HepG2 (cell line): Measurements from ENCODE around the gene CCR2. TPM values are rescaled to one million over a fixed set of nuclear protein-coding genes. Genes with fewer than 3 reads are reported as not detected.

Source experiments
- ATAC-seq: fragments of 200-7000 bp; cut with Tn5 transposase; 3 replicates; pipeline ENCODE4 v1.9.1; 2020; ENCODE audit warnings: mild to moderate bottlenecking, moderate library complexity
- BruUV-seq: library from RNA; stranded (reverse); fragments of 400-500 nt; replicated peaks from 2 replicates; lab custom pipeline; 2021; lab: Mats Ljungman, UMichigan
- CTCF ChIA-PET: fragments of 300-600 bp; formaldehyde crosslinking; extraction: SDS; loops from one replicate; lab custom pipeline; 2021; ENCODE audit warnings: low total read pairs, inconsistent platforms, low intra/inter-chr PET ratio; lab: Yijun Ruan, JAX
- POLR2A ChIA-PET: fragments of 350-600 bp; sonication (Branson Sonifier 250); formaldehyde crosslinking; loops from one replicate; lab custom pipeline; 2020; ENCODE audit warnings: antibody characterized with exemption, inconsistent platforms; lab: Yijun Ruan, JAX
- DNase-seq: peaks from one replicate; pipeline ENCODE4 v3.0.0-alpha.2; 2015; ENCODE audit warnings: low spot score
- FAIRE-seq: peaks from 3 replicates; lab custom pipeline; 2011; peaks lifted over from hg19 to GRCh38; lab: Jason Lieb, UNC
- H2AFZ ChIP-seq: one replicate; pipeline ENCODE4 v1.6.1; 2011; ENCODE audit warnings: low read length, inconsistent platforms
- H3K27ac ChIP-seq: fragments of 300-600 bp; 3 replicates; pipeline ENCODE4 v1.8.0; 2011; ENCODE audit warnings: mixed run types, mild to moderate bottlenecking, mixed read lengths, low read length, inconsistent platforms; ENCODE audit not compliant: insufficient read depth; ENCODE audit errors: extremely low read length
- H3K27me3 ChIP-seq, 2 experiments: fragments of 200-600 bp in 1 of 2; 2 replicates in 1 of 2; 3 replicates in 1 of 2; pipeline versions ENCODE4 v1.6.0 to v1.8.0; 2011; ENCODE audit warnings: low read length in 2 of 2, mild to moderate bottlenecking in 2 of 2, moderate library complexity in 2 of 2, inconsistent platforms in 1 of 2; ENCODE audit not compliant: insufficient read depth in 2 of 2, control insufficient read depth in 1 of 2
- H3K36me3 ChIP-seq, 2 experiments: fragments of 200-600 bp in 1 of 2; replicated peaks in 1 of 2; 2 replicates in 1 of 2; 3 replicates in 1 of 2; pipeline versions ENCODE4 v1.5.1 to v1.8.0; 2011; ENCODE audit warnings: low read length in 2 of 2, inconsistent platforms in 1 of 2; ENCODE audit not compliant: insufficient read depth in 2 of 2, control insufficient read depth in 1 of 2
- H3K4me1 ChIP-seq: 2 replicates; pipeline ENCODE4 v1.5.1; 2012; ENCODE audit warnings: low read length, inconsistent platforms; ENCODE audit not compliant: insufficient read depth
- H3K4me2 ChIP-seq: 2 replicates; pipeline ENCODE4 v1.6.0; 2011; ENCODE audit warnings: low read depth, low read length, inconsistent platforms
- H3K4me3 ChIP-seq, 3 experiments: fragments of 200-600 bp in 1 of 3; sonication (generic), shearing (Covaris generic) in 1 of 3; replicated peaks in 1 of 3; 2 replicates each; pipeline ENCODE4 v1.5.1; 2011 to 2016; ENCODE audit warnings: low read length in 3 of 3, inconsistent platforms in 2 of 3, low read depth in 2 of 3, mild to moderate bottlenecking in 2 of 3, control low read depth in 1 of 3, mixed read lengths in 1 of 3; ENCODE audit not compliant: insufficient read depth in 1 of 3
- H3K79me2 ChIP-seq: one replicate; pipeline ENCODE4 v1.6.1; 2011; ENCODE audit warnings: low read length, inconsistent platforms; ENCODE audit not compliant: insufficient read depth
- H3K9ac ChIP-seq: 2 replicates; pipeline ENCODE4 v1.6.0; 2011; ENCODE audit warnings: mild to moderate bottlenecking, low read depth, low read length, inconsistent platforms; ENCODE audit not compliant: insufficient read depth
- H3K9me3 ChIP-seq: 2 replicates; pipeline ENCODE4 v1.5.1; 2012; ENCODE audit warnings: mild to moderate bottlenecking, low read length
- H4K20me1 ChIP-seq: 2 replicates; pipeline ENCODE4 v1.6.0; 2011; ENCODE audit warnings: inconsistent platforms, mild to moderate bottlenecking, low read length, moderate library complexity; ENCODE audit not compliant: insufficient read depth
- ARHGAP35 ChIP-seq: sonication (generic); formaldehyde crosslinking; IDR thresholded peaks from 2 replicates; pipeline ENCODE4 v1.9.0; 2022; ENCODE audit warnings: mild to moderate bottlenecking, inconsistent platforms, moderate library complexity, missing genetic modification reagents, borderline replicate concordance
- ATF6 ChIP-seq: sonication (generic); formaldehyde crosslinking; conservative IDR thresholded peaks from 2 replicates; pipeline ENCODE4 v1.4.0; 2020; ENCODE audit warnings: missing genetic modification reagents
- IRF2 ChIP-seq: IDR thresholded peaks from 2 replicates; pipeline ENCODE4 v1.6.1; 2018; ENCODE audit warnings: missing genetic modification reagents, missing compliant biosample characterization
- PAWR ChIP-seq: sonication (generic); formaldehyde crosslinking; IDR thresholded peaks from 2 replicates; pipeline ENCODE4 v1.4.0; 2020; ENCODE audit warnings: missing genetic modification reagents, mild to moderate bottlenecking, borderline replicate concordance
- SCMH1 ChIP-seq: sonication (generic); formaldehyde crosslinking; IDR thresholded peaks from 2 replicates; pipeline ENCODE4 v1.9.0; 2021; ENCODE audit warnings: missing genetic modification reagents, mild to moderate bottlenecking, borderline replicate concordance
- SMARCE1 ChIP-seq: fragments of 450-650 bp; IDR thresholded peaks from 2 replicates; pipeline ENCODE4 v1.6.1; 2017; ENCODE audit warnings: borderline replicate concordance
- SOX13 ChIP-seq, 3 experiments: fragments of 450-650 bp in 1 of 3; sonication (generic) in 1 of 3; formaldehyde crosslinking in 1 of 3; IDR thresholded peaks in 2 of 3; conservative IDR thresholded peaks in 1 of 3; 2 replicates each; pipeline versions ENCODE4 v1.5.0 to v1.6.1; 2016 to 2020; ENCODE audit warnings: antibody characterized with exemption in 1 of 3, mild to moderate bottlenecking in 1 of 3, missing compliant biosample characterization in 1 of 3, missing genetic modification reagents in 1 of 3, moderate library complexity in 1 of 3
- XRCC5 ChIP-seq: fragments of 200-400 bp; formaldehyde crosslinking; optimal IDR thresholded peaks from 2 replicates; pipeline ENCODE3; 2017; ENCODE audit warnings: mild to moderate bottlenecking, low read length
- ZBTB46 ChIP-seq: sonication (generic); formaldehyde crosslinking; IDR thresholded peaks from 2 replicates; pipeline ENCODE4 v1.4.0; 2020; ENCODE audit warnings: mild to moderate bottlenecking, missing genetic modification reagents, borderline replicate concordance
- ZNF670 ChIP-seq: sonication (generic); formaldehyde crosslinking; IDR thresholded peaks from 2 replicates; pipeline ENCODE4 v1.8.0; 2022; ENCODE audit warnings: mild to moderate bottlenecking, missing genetic modification reagents, borderline replicate concordance
- ZNF766 ChIP-seq: sonication (generic); formaldehyde crosslinking; IDR thresholded peaks from 2 replicates; pipeline ENCODE4 v1.5.0; 2020; ENCODE audit warnings: missing genetic modification reagents, borderline replicate concordance
- ZNF839 ChIP-seq: sonication (generic); formaldehyde crosslinking; IDR thresholded peaks from 2 replicates; pipeline ENCODE4 v1.4.0; 2020; ENCODE audit warnings: missing genetic modification reagents, mild to moderate bottlenecking, borderline replicate concordance
- ZSCAN20 ChIP-seq: sonication (generic); formaldehyde crosslinking; IDR thresholded peaks from 2 replicates; pipeline ENCODE4 v1.4.0; 2020; ENCODE audit warnings: missing genetic modification reagents, mild to moderate bottlenecking, borderline replicate concordance
- WGBS: methylation state at CpG from one replicate; pipeline ENCODE4 v1.1.6; 2017; ENCODE audit warnings: low lambda C conversion rate; 5-methylcytosine and 5-hydroxymethylcytosine counted together
- in situ Hi-C: cut with HindIII; loops from 2 replicates; pipeline ENCODE4 v1.10.0; 2017; ENCODE audit warnings: low pct_unique_long_range_greater_than_20kb; ENCODE audit not compliant: extremely low pct_ligation_motif_present
- intact Hi-C: fragments of 100-400 bp; cut with micrococcal nuclease; formaldehyde crosslinking; loops from one replicate; pipeline ENCODE4 v1.10.0; 2022; ENCODE audit not compliant: unreplicated experiment
- polyA plus RNA-seq, 8 experiments: library from polyadenylated mRNA; depleted of rRNA in 3 of 8; stranded (reverse) in 7 of 8; unstranded in 1 of 8; fragments of >200 nt; fragmentation: Illumina TruSeq in 4 of 8; extraction: Trizol in 4 of 8; gene quantifications; 2 replicates each; pipeline versions ENCODE4 v1.2.1 to v1.2.3, GENCODE V29; 2011 to 2016; ENCODE audit warnings: low read depth in 4 of 8, missing spikeins in 1 of 8, mixed read lengths in 1 of 8; ENCODE audit not compliant: insufficient read depth in 1 of 8
- total RNA-seq, 5 experiments: library from RNA; depleted of rRNA; stranded (reverse); fragments of >200 nt; fragmentation: Illumina TruSeq; extraction: Trizol; gene quantifications; 2 replicates each; pipeline ENCODE4 v1.2.3, GENCODE V29; 2016; ENCODE audit warnings: low read depth in 1 of 5

Gene CCR2
- total and polyA plus RNA-seq, 2 of the 13 experiments (the other 11 are each of a cell fraction or from before 2014, with no cell fraction given), result not detected

DNA sequence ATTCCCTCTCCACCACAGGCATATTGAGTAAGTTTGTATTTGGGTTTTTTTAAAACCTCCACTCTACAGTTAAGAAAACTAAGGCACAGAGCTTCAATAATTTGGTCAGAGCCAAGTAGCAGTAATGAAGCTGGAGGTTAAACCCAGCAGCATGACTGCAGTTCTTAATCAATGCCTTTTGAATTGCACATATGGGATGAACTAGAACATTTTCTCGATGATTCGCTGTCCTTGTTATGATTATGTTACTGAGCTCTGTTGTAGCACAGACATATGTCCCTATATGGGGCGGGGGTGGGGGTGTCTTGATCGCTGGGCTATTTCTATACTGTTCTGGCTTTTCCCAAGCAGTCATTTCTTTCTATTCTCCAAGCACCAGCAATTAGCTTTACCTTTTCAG is 15.2 kb downstream of the CCR2 start (continued):
- no peak for TF ChIP-seq ZSCAN20
- TF ChIP-seq SOX13 (IDR thresholded peaks at IDR 0.05), result no peak
- TF ChIP-seq SOX13 (CRISPR knock-in tag; conservative IDR thresholded peaks at IDR 0.05 in 1 of 2, IDR thresholded peaks at IDR 0.05 in 1 of 2), result no peak
- TF ChIP-seq PAWR (CRISPR knock-in tag), result no peak

DNA sequence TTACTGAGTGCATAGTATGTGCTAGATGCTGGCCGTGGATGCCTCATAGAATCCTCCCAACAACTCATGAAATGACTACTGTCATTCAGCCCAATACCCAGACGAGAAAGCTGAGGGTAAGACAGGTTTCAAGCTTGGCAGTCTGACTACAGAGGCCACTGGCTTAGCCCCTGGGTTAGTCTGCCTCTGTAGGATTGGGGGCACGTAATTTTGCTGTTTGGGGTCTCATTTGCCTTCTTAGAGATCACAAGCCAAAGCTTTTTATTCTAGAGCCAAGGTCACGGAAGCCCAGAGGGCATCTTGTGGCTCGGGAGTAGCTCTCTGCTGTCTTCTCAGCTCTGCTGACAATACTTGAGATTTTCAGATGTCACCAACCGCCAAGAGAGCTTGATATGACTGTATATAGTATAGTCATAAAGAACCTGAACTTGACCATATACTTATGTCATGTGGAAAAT is 15.8 kb downstream of the CCR2 start:
- intact Hi-C loops, result no loop called here
- ATAC-seq (no peak), DNase-seq (no peak)
- Histone ChIP-seq H3K79me2 (no peaks in the 10 kb centered on the region), H3K9me3 (no peaks in the 10 kb centered on the region), H3K9ac (no peak overlapping the region), H2AFZ (no peak overlapping the region), H4K20me1 (no peaks in the 10 kb centered on the region), H3K4me3 (no peak overlapping the region)
- TF ChIP-seq ZNF839 (CRISPR knock-in tag) (no peak), SCMH1 (CRISPR knock-in tag) (no peak), XRCC5 (no peak), ZNF766 (CRISPR knock-in tag) (no peak), SMARCE1 (no peak), ZBTB46 (CRISPR knock-in tag) (no peak), ARHGAP35 (CRISPR knock-in tag) (no peak), IRF2 (CRISPR knock-in tag) (no peak), ZNF670 (CRISPR knock-in tag) (no peak), ATF6 (no peak)
- TF ChIP-seq, all 625 proteins: peak for 0
- no peak for FAIRE-seq
- Histone ChIP-seq H3K4me2 (no peak overlapping the region), H3K27ac (no peak overlapping the region), H3K36me3 (no peaks in the 10 kb centered on the region), H3K4me1 (peaks cover 13% of the 10 kb centered on the region), H3K27me3 (peaks cover 2 to 12% of the 10 kb centered on the region in 2 experiments; a peak in 3 of 5 replicates)
- BruUV-seq, result no TSS peak
- in situ Hi-C loops, result no loop called here
- CTCF ChIA-PET, result no interaction called here
- POLR2A ChIA-PET, result no interaction called here
- WGBS, result 0% methylated on average over 4 of the region's 6 CpGs
